K562 (cell line): Measurements from ENCODE around the gene KIF18B. TPM values are rescaled to one million over a fixed set of nuclear protein-coding genes. Genes with fewer than 3 reads are reported as not detected.

Experiments
- ATF2 ChIP-seq: sonication (generic); formaldehyde crosslinking; IDR thresholded peaks from 2 replicates; pipeline ENCODE4 v1.8.1; 2022; ENCODE audit warnings: missing genetic modification reagents
- ATF6 ChIP-seq: sonication (generic); formaldehyde crosslinking; IDR thresholded peaks from 2 replicates; pipeline ENCODE4 v1.4.0; 2020; ENCODE audit warnings: mild to moderate bottlenecking, missing genetic modification reagents
- ATF7 ChIP-seq: fragments of 450-650 bp; IDR thresholded peaks from 2 replicates; pipeline ENCODE4 v1.7.1; 2014; ENCODE audit warnings: mild to moderate bottlenecking, moderate library complexity
- CBX8 ChIP-seq: fragments of 200-600 bp; sonication (generic); IDR thresholded peaks from 2 replicates; pipeline ENCODE4 v1.6.1; 2012; ENCODE audit warnings: borderline replicate concordance, mixed run types, low read depth, mild to moderate bottlenecking, moderate library complexity, mixed read lengths, low read length, control low read depth, inconsistent platforms; ENCODE audit not compliant: poor library complexity, severe bottlenecking; ENCODE audit errors: extremely low read depth
- FOXA1 ChIP-seq: fragments of 450-650 bp; IDR thresholded peaks from 2 replicates; pipeline ENCODE4 v1.6.1; 2016; ENCODE audit warnings: mild to moderate bottlenecking, borderline replicate concordance
- HEY1 ChIP-seq: fragments of 250-450 bp; sonication (Bioruptor Pico); IDR thresholded peaks from 2 replicates; pipeline ENCODE4 v1.5.0; 2020; ENCODE audit warnings: mild to moderate bottlenecking, moderate library complexity, borderline replicate concordance
- KLF1 ChIP-seq: fragments of 450-650 bp; IDR thresholded peaks from 2 replicates; pipeline ENCODE4 v1.6.1; 2016; ENCODE audit warnings: missing genetic modification characterization, missing compliant biosample characterization
- KLF16 ChIP-seq: IDR thresholded peaks from 2 replicates; pipeline ENCODE4 v1.6.1; 2016; ENCODE audit warnings: antibody characterized with exemption
- KLF6 ChIP-seq: fragments of 250-450 bp; sonication (Bioruptor Pico); IDR thresholded peaks from 2 replicates; pipeline ENCODE4 v1.4.0; 2020; ENCODE audit warnings: mild to moderate bottlenecking, moderate library complexity, borderline replicate concordance
- MYBL2 ChIP-seq, 2 experiments: fragments of 450-650 bp in 1 of 2; sonication (generic) in 1 of 2; formaldehyde crosslinking in 1 of 2; IDR thresholded peaks; 2 replicates each; pipeline versions ENCODE4 v1.6.1 to v1.8.1; 2017 to 2022; ENCODE audit warnings: borderline replicate concordance in 1 of 2, inconsistent platforms in 1 of 2, low read depth in 1 of 2, mild to moderate bottlenecking in 1 of 2, missing genetic modification reagents in 1 of 2, moderate library complexity in 1 of 2
- NFIC ChIP-seq: fragments of 450-650 bp; IDR thresholded peaks from 2 replicates; pipeline ENCODE4 v1.6.1; 2017; ENCODE audit warnings: mild to moderate bottlenecking, inconsistent platforms
- POLR2G ChIP-seq: fragments of 200-400 bp; formaldehyde crosslinking; IDR thresholded peaks from 2 replicates; pipeline ENCODE4 v1.6.1; 2017; ENCODE audit warnings: low read depth, mild to moderate bottlenecking, antibody characterized with exemption, low read length, moderate library complexity
- RBM15 ChIP-seq: fragments of 200-400 bp; formaldehyde crosslinking; IDR thresholded peaks from 2 replicates; pipeline ENCODE4 v1.6.1; 2018; ENCODE audit warnings: mild to moderate bottlenecking, low read length, moderate library complexity; ENCODE audit not compliant: insufficient read depth
- RCOR1 ChIP-seq, 2 experiments: IDR thresholded peaks; 2 replicates each; pipeline ENCODE4 v1.6.1; 2012; ENCODE audit warnings: low read depth in 2 of 2, low read length in 2 of 2, borderline replicate concordance in 1 of 2, improper control_type of control experiment in 1 of 2
- SMAD1 ChIP-seq: fragments of 150-350 bp; IDR thresholded peaks from 2 replicates; pipeline ENCODE4 v1.6.1; 2014; ENCODE audit warnings: low read length, low read depth; ENCODE audit not compliant: partially characterized antibody
- SNAPC5 ChIP-seq: fragments of 250-450 bp; sonication (Bioruptor Pico); IDR thresholded peaks from 2 replicates; pipeline ENCODE4 v1.8.0; 2021; ENCODE audit warnings: moderate library complexity, mild to moderate bottlenecking, inconsistent platforms
- TEAD1 ChIP-seq, 2 experiments: fragments of 450-650 bp in 1 of 2; sonication (generic) in 1 of 2; formaldehyde crosslinking; IDR thresholded peaks; 2 replicates each; pipeline versions ENCODE4 v1.4.0 to v1.8.0; 2020 to 2022; ENCODE audit warnings: mild to moderate bottlenecking in 2 of 2, missing genetic modification reagents in 1 of 2
- TFAM ChIP-seq: fragments of 250-450 bp; sonication (Bioruptor Pico); conservative IDR thresholded peaks from 2 replicates; pipeline ENCODE4 v1.5.0; 2021; ENCODE audit warnings: mild to moderate bottlenecking, moderate library complexity
- USF1 ChIP-seq: sonication (generic); formaldehyde crosslinking; IDR thresholded peaks from 2 replicates; pipeline ENCODE4 v1.9.0; 2022; ENCODE audit warnings: mild to moderate bottlenecking, missing genetic modification reagents
- ZC3H11A ChIP-seq: IDR thresholded peaks from 2 replicates; pipeline ENCODE4 v1.6.1; 2012; ENCODE audit warnings: low read depth, low read length, improper control_type of control experiment
- ZNF232 ChIP-seq: sonication (generic); formaldehyde crosslinking; IDR thresholded peaks from 2 replicates; pipeline ENCODE4 v1.8.0; 2022; ENCODE audit warnings: mild to moderate bottlenecking, missing genetic modification reagents
- ZNF583 ChIP-seq: fragments of 250-450 bp; sonication (Bioruptor Pico); IDR thresholded peaks from 2 replicates; pipeline ENCODE4 v1.4.0; 2020
- polyA plus RNA-seq, 8 experiments: library from polyadenylated mRNA; depleted of rRNA in 4 of 8; stranded (reverse) in 5 of 8; unstranded in 3 of 8; fragments of >200 nt; fragmentation: Nextera tagmentation in 2 of 8; fragmentation: Illumina TruSeq in 1 of 8; extraction: Ambion mirVana in 2 of 8; extraction: Trizol in 1 of 8; gene quantifications; 2 replicates each; pipeline versions ENCODE4 v1.2.1 to v1.2.3, GENCODE V29; 2011 to 2014; ENCODE audit warnings: inconsistent platforms in 1 of 8, missing spikeins in 1 of 8
- total RNA-seq, 7 experiments: library from RNA; depleted of rRNA in 6 of 7; stranded (reverse); fragments of >200 nt in 6 of 7; fragmentation: Illumina TruSeq in 2 of 7; extraction: Trizol in 2 of 7; gene quantifications; 2 replicates each; pipeline versions ENCODE4 v1.2.1 to v1.2.3, GENCODE V29; 2011 to 2021; ENCODE audit warnings: low replicate concordance in 1 of 7

The KIF18B gene
- total and polyA plus RNA-seq, 9 of the 15 experiments (the other 6 are each of a cell fraction or from before 2014, with no cell fraction given) = 2.0 to 42.8 (median 13.2) TPM

- no peak for TF ChIP-seq ATF6 (CRISPR knock-in tag)
- peak; percentile 59 for TF ChIP-seq USF1 (CRISPR knock-in tag)
- no peak for TF ChIP-seq KLF1
- TF ChIP-seq CBX8 = no peak
- TF ChIP-seq ZC3H11A = no peak
- TF ChIP-seq ZNF232 = no peak
- TF ChIP-seq RBM15 = no peak
- 0 out of 2 replicates have a peak, but pooled peaks have one; percentile 18 for TF ChIP-seq POLR2G
- TF ChIP-seq SNAPC5 (CRISPR knock-in tag) = no peak
- TF ChIP-seq FOXA1 = no peak
- 0 out of 2 replicates have a peak, but pooled peaks have one; percentile 20 for TF ChIP-seq ZNF583 (CRISPR knock-in tag)
- no peak for TF ChIP-seq SMAD1
- TF ChIP-seq ATF7 = no peak
- peak in 1 of 2 experiments; percentile 66; a peak in 1 of 4 replicates for TF ChIP-seq RCOR1 (IDR thresholded peaks at IDR 0.05; ENCODE audit: borderline replicate concordance in 1 of 2, low read depth in 2 of 2, low read length in 2 of 2)
- no peak for TF ChIP-seq KLF6 (CRISPR knock-in tag)
- TF ChIP-seq HEY1 (CRISPR knock-in tag) = no peak
- TF ChIP-seq ATF2 = no peak
- no peak for TF ChIP-seq MYBL2 (IDR thresholded peaks at IDR 0.05; ENCODE audit: low read depth)
- TF ChIP-seq MYBL2 (CRISPR knock-in tag; IDR thresholded peaks at IDR 0.05; ENCODE audit: borderline replicate concordance) = no peak
- 0 out of 4 replicates have a peak, but pooled peaks of 1 of the 2 experiments have one; percentile 18 for TF ChIP-seq TEAD1 (CRISPR knock-in tag; IDR thresholded peaks at IDR 0.05)
- no peak for TF ChIP-seq NFIC
- TF ChIP-seq TFAM = no peak
- TF ChIP-seq KLF16 = 0 out of 2 replicates have a peak, but pooled peaks have one; percentile 27
Observed at GRCh38 chr17:44911133-44912001, 36.2 kb downstream of the KIF18B start (continued).
